GM18498 (cell line): Measurements from ENCODE around the gene GOLGA8J.
"Not testable (repeated sequence)": the region's sequence is repeated elsewhere in the genome, so short reads cannot be mapped to it uniquely, and the experiment has no call there.

Experiments
- ATAC-seq: cut with Tn5 transposase; IDR thresholded peaks from one replicate; pipeline ENCODE4 v1.9.1; 2021; ENCODE audit warnings: mild to moderate bottlenecking, moderate library complexity; ENCODE audit not compliant: unreplicated experiment

Gene GOLGA8J

GRCh38 chr15:30073915-30074314 is 8.8 kb upstream of the GOLGA8J start:
- ATAC-seq = no peak

GRCh38 chr15:30080816-30081215 is 1.9 kb upstream of the GOLGA8J start:
- ATAC-seq = not testable (repeated sequence)

- not testable (repeated sequence) for ATAC-seq
Measured at GRCh38 chr15:30097827-30098226, 15.1 kb downstream of the GOLGA8J start.

GRCh38 chr15:30102890-30103289 is 20.1 kb downstream of the GOLGA8J start:
- ATAC-seq = not testable (repeated sequence)

- ATAC-seq = not testable (repeated sequence)
Measured at GRCh38 chr15:30103941-30104507, 21.3 kb downstream of the GOLGA8J start.

- not testable (repeated sequence) for ATAC-seq
Measured at GRCh38 chr15:30110591-30110990, 27.8 kb downstream of the GOLGA8J start.

GRCh38 chr15:30130066-30130465 is 47.3 kb downstream of the GOLGA8J start:
- not testable (repeated sequence) for ATAC-seq

GRCh38 chr15:30134751-30135150 is 52.0 kb downstream of the GOLGA8J start, which contains the start of gene GOLGA8T:
TSS of gene GOLGA8T (plus strand) at chr15:30135051. CDS start at chr15:30135149, 98 bp downstream.
- ATAC-seq = not testable (repeated sequence)
